ENCODE results near the gene RAD51B.

GRCh38 chr14:68427550-68427890 lies 607.9 kb downstream of the RAD51B start:
- TF ChIP-seq CTCF (IDR thresholded peaks at IDR 0.05; ENCODE audit: insufficient read depth, low read length) (no peak), POLR2AphosphoS5 (IDR thresholded peaks at IDR 0.05; ENCODE audit: low read depth) (no peak), REST (IDR thresholded peaks at IDR 0.05; ENCODE audit: insufficient replicate concordance, low read depth) (no peak), GABPA (IDR thresholded peaks at IDR 0.05; ENCODE audit: low read depth) (no peak), SPI1 (IDR thresholded peaks at IDR 0.05; ENCODE audit: borderline replicate concordance, low read depth) (no peak)

Measured in HL-60 (cell line).